Measurements from ENCODE around the gene LSM7. TPM values are rescaled to one million over a fixed set of nuclear protein-coding genes. Genes with fewer than 3 reads are reported as not detected.
A peak's percentile ranks its signal among the peaks of the same experiment; 100 is the strongest.

Gene LSM7
- total and polyA plus RNA-seq, 7 experiments from 2014 or later, result 79.4 to 182 (median 103) TPM

DNA sequence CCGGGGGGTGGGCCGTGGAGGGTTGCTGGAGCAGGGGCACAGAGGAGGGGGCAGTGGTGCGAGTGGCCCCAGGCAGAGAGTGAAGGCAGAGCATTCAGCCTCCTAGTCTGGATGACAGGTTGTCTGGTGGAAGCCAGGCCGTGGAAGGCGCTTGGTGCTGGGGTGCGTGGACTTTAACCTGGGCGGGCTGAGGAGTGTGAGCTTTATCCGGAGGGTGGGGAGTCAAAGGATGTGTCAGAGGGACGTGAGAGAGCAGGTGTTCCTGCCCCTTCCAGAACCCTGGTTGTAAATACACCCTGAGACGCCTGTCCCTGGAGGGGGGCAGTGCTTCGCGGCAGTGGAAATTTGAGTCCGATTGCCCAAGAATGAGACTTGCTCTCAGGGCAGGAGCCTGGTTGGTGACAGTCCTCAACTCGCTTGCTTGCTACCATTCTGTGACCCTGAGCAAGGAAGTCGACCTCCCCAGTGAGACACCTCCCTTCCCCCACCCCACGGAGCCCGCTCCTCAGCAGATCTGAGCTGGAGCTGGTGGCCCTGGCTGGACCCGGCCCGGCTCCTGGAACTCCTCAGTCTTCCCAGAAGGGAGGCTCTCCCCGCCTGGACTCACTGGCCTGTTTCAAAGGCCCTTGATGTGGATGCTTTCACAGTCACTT lies 2.4 kb upstream of the LSM7 start:
- H3K9me3 Mint-ChIP-seq, result peaks cover 0 to 4% (median 0%) of the 10 kb centered on the region in 11 donors

GRCh38 chr19:2330255-2330631 lies 1.9 kb upstream of the LSM7 start:
- Mint-ChIP-seq H3K4me1 (peaks cover 35 to 83% (median 63%) of the 10 kb centered on the region in 7 donors), H3K27ac (peak overlapping the region in 8 of 9 donors; percentile 28 to 99 (median 96)), H3K36me3 (peaks cover 0 to 13% (median 4%) of the 10 kb centered on the region in 5 donors), H3K9me3 (peaks cover 0 to 4% (median 0%) of the 10 kb centered on the region in 11 donors), H3K27me3 (peaks cover 0 to 2% (median 0%) of the 10 kb centered on the region in 5 donors), H3K4me3 (peak overlapping the region; percentile 33 to 100 (median 59))
- peaks cover 10 to 53% of the 10 kb centered on the region in 2 donors for H3K4me1 ChIP-seq (ENCODE audit: control insufficient read depth in 2 of 2, insufficient read depth in 2 of 2, low read length in 2 of 2)
- intact Hi-C loops (cut with micrococcal nuclease), result loop anchor here in 1 of 2 donors (5.0 kb wide), 1 partner anchor 62 kb away; no protein-coding TSS in a partner anchor
- no peaks in the 10 kb centered on the region for H3K27me3 ChIP-seq (ENCODE audit: control insufficient read depth in 2 of 2, insufficient read depth in 2 of 2, low read length in 2 of 2)
- peak overlapping the region; percentile 11 for H3K27ac ChIP-seq (ENCODE audit: low read depth, low read length)
- ChIA-PET POLR2A (interaction anchor here (0.5 to 2.4 kb wide), 7 partner anchors 22 to 361 kb away, joined by 3 to 8 read pairs (median 3); partner anchors contain the start of genes GADD45B and LINGO3), CTCF (interaction anchor here (0.7 kb wide), 1 partner anchor 96 kb away, joined by 3 read pairs; no protein-coding TSS in a partner anchor)
- H3K4me3 ChIP-seq (ENCODE audit: low read length), result no peak overlapping the region
- ATAC-seq, result no peak
- no peaks in the 10 kb centered on the region for H3K9me3 ChIP-seq (ENCODE audit: control insufficient read depth in 2 of 3, low read length in 3 of 3)
- no peak for DNase-seq
- H3K36me3 ChIP-seq (ENCODE audit: control insufficient read depth in 2 of 3, insufficient read depth in 3 of 3, low read length in 3 of 3), result peaks cover 0 to 15% (median 0%) of the 10 kb centered on the region in 3 experiments

More for the DNA sequence above, 2.4 kb upstream of the LSM7 start:
- CTCF ChIA-PET, result interaction anchor here (0.7 to 1.2 kb wide), 2 partner anchors 61 to 63 kb away, joined by 3 read pairs; no protein-coding TSS in a partner anchor
- Mint-ChIP-seq H3K36me3 (peaks cover 0 to 14% (median 4%) of the 10 kb centered on the region in 5 donors), H3K27ac (peak overlapping the region; percentile 81 to 99 (median 96)), H3K4me1 (peaks cover 33 to 80% (median 60%) of the 10 kb centered on the region in 7 donors), H3K4me3 (peak overlapping the region; percentile 33 to 98 (median 60)), H3K27me3 (peaks cover 0 to 2% (median 0%) of the 10 kb centered on the region in 5 donors)
- peak overlapping the region; percentile 68 for H3K27ac ChIP-seq (ENCODE audit: low read depth, low read length)
- no peak overlapping the region for H3K4me3 ChIP-seq (ENCODE audit: low read length)
- DNase-seq, result no peak
- POLR2A ChIA-PET, result interaction anchor here (0.8 to 2.4 kb wide), 5 partner anchors 14 to 60 kb away, joined by 3 to 8 read pairs (median 4); partner anchors contain the start of gene LINGO3
- no peak for ATAC-seq
- no peaks in the 10 kb centered on the region for H3K9me3 ChIP-seq (ENCODE audit: control insufficient read depth in 2 of 3, low read length in 3 of 3)
- H3K36me3 ChIP-seq (ENCODE audit: control insufficient read depth in 2 of 3, insufficient read depth in 3 of 3, low read length in 3 of 3), result peaks cover 0 to 10% (median 0%) of the 10 kb centered on the region in 3 experiments
- H3K27me3 ChIP-seq (ENCODE audit: control insufficient read depth in 2 of 2, insufficient read depth in 2 of 2, low read length in 2 of 2), result no peaks in the 10 kb centered on the region
- intact Hi-C loops (cut with micrococcal nuclease), result loop anchor here in 1 of 2 donors (5.0 kb wide), 1 partner anchor 62 kb away; no protein-coding TSS in a partner anchor
- peaks cover 10 to 53% of the 10 kb centered on the region in 2 donors for H3K4me1 ChIP-seq (ENCODE audit: control insufficient read depth in 2 of 2, insufficient read depth in 2 of 2, low read length in 2 of 2)

GRCh38 chr19:2329501-2329916 lies 1.1 kb upstream of the LSM7 start:
- Mint-ChIP-seq H3K9me3 (peaks cover 0 to 4% (median 0%) of the 10 kb centered on the region in 11 donors), H3K36me3 (peaks cover 0 to 15% (median 4%) of the 10 kb centered on the region in 5 donors), H3K4me1 (peaks cover 35 to 87% (median 66%) of the 10 kb centered on the region in 7 donors), H3K27ac (peak overlapping the region; percentile 90 to 99 (median 93)), H3K4me3 (peak overlapping the region; percentile 84 to 100 (median 93)), H3K27me3 (peaks cover 0 to 2% (median 0%) of the 10 kb centered on the region in 5 donors)
- peak overlapping the region; percentile 95 for H3K4me3 ChIP-seq (ENCODE audit: low read length)
- H3K36me3 ChIP-seq (ENCODE audit: control insufficient read depth in 2 of 3, insufficient read depth in 3 of 3, low read length in 3 of 3), result peaks cover 0 to 21% (median 0%) of the 10 kb centered on the region in 3 experiments
- CTCF ChIA-PET, result interaction anchor here (0.6 to 0.7 kb wide), 2 partner anchors 50 to 96 kb away, joined by 3 read pairs; no protein-coding TSS in a partner anchor
- H3K27ac ChIP-seq (ENCODE audit: low read depth, low read length), result peak overlapping the region; percentile 93
- no peak for DNase-seq
- H3K9me3 ChIP-seq (ENCODE audit: control insufficient read depth in 2 of 3, low read length in 3 of 3), result no peaks in the 10 kb centered on the region
- H3K27me3 ChIP-seq (ENCODE audit: control insufficient read depth in 2 of 2, insufficient read depth in 2 of 2, low read length in 2 of 2), result no peaks in the 10 kb centered on the region
- intact Hi-C loops (cut with micrococcal nuclease), result loop anchor here (2.0 kb wide), 3 partner anchors 41 to 61 kb away; no protein-coding TSS in a partner anchor
- POLR2A ChIA-PET, result interaction anchor here (0.6 to 2.4 kb wide), 8 partner anchors 27 to 362 kb away, joined by 3 to 8 read pairs (median 4); partner anchors contain the start of genes GADD45B and TIMM13
- no peak for ATAC-seq
- peaks cover 10 to 53% of the 10 kb centered on the region in 2 donors for H3K4me1 ChIP-seq (ENCODE audit: control insufficient read depth in 2 of 2, insufficient read depth in 2 of 2, low read length in 2 of 2)

- no peak for ATAC-seq
- Mint-ChIP-seq H3K4me1 (peaks cover 35 to 85% (median 66%) of the 10 kb centered on the region in 7 donors), H3K4me3 (peak overlapping the region; percentile 84 to 100 (median 93)), H3K36me3 (peaks cover 0 to 16% (median 4%) of the 10 kb centered on the region in 5 donors), H3K9me3 (peaks cover 0 to 4% (median 0%) of the 10 kb centered on the region in 11 donors), H3K27ac (peak overlapping the region; percentile 90 to 99 (median 93)), H3K27me3 (peaks cover 0 to 2% (median 0%) of the 10 kb centered on the region in 5 donors)
- peak overlapping the region; percentile 93 for H3K27ac ChIP-seq (ENCODE audit: low read depth, low read length)
- H3K9me3 ChIP-seq (ENCODE audit: control insufficient read depth in 2 of 3, low read length in 3 of 3), result no peaks in the 10 kb centered on the region
- no peak for DNase-seq
- ChIA-PET POLR2A (interaction anchor here (0.6 to 2.3 kb wide), 5 partner anchors 27 to 728 kb away, joined by 3 to 8 read pairs (median 3); partner anchors contain the start of gene TIMM13), CTCF (no interaction called here)
- peaks cover 0 to 25% (median 0%) of the 10 kb centered on the region in 3 experiments for H3K36me3 ChIP-seq (ENCODE audit: control insufficient read depth in 2 of 3, insufficient read depth in 3 of 3, low read length in 3 of 3)
- intact Hi-C loops (cut with micrococcal nuclease), result loop anchor here (2.0 kb wide), 3 partner anchors 40 to 62 kb away; no protein-coding TSS in a partner anchor
- peak overlapping the region; percentile 95 for H3K4me3 ChIP-seq (ENCODE audit: low read length)
- no peaks in the 10 kb centered on the region for H3K27me3 ChIP-seq (ENCODE audit: control insufficient read depth in 2 of 2, insufficient read depth in 2 of 2, low read length in 2 of 2)
- H3K4me1 ChIP-seq (ENCODE audit: control insufficient read depth in 2 of 2, insufficient read depth in 2 of 2, low read length in 2 of 2), result peaks cover 10 to 53% of the 10 kb centered on the region in 2 donors
These were observed 728 bp upstream of the LSM7 start for GRCh38 chr19:2329149-2329478.

DNA sequence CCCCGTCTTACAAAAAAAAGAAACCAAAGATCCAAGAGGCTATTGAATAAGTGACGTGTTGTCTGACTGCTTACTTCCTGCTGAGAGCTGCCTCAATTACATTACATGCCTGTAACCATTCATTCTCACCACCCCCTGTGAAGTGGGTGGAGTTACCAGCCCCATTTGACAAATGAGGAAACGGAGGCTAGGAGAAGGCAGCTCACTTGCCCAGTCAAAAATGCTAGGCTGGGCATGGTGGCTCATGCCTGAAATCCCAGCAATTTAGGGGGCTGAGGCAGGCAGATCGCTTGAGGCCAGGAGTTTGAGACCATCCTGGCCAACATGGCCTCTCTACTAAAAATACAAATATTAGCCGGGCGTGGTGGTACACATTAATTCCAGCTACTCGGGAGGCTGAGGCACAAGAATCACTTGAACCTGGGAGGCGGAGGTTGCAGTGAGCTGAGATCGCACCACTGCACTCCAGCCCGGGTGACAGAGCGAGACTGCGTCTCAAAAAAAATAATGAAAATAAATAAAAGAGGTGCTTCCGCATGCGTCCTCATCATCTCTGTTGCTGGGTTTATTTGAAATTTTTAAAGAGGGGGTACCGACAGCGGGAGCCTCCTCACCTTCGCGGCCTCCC lies 499 bp downstream of the LSM7 start:
- Histone ChIP-seq H3K27me3 (ENCODE audit: control insufficient read depth in 2 of 2, insufficient read depth in 2 of 2, low read length in 2 of 2) (no peaks in the 10 kb centered on the region), H3K4me3 (ENCODE audit: low read length) (peak overlapping the region; percentile 95), H3K27ac (ENCODE audit: low read depth, low read length) (peak overlapping the region; percentile 93), H3K36me3 (ENCODE audit: control insufficient read depth in 2 of 3, insufficient read depth in 3 of 3, low read length in 3 of 3) (peaks cover 0 to 36% (median 0%) of the 10 kb centered on the region in 3 experiments), H3K4me1 (ENCODE audit: control insufficient read depth in 2 of 2, insufficient read depth in 2 of 2, low read length in 2 of 2) (peaks cover 10 to 42% of the 10 kb centered on the region in 2 donors), H3K9me3 (ENCODE audit: control insufficient read depth in 2 of 3, low read length in 3 of 3) (no peaks in the 10 kb centered on the region)
- peak; percentile 72 for ATAC-seq
- H3K4me3 Mint-ChIP-seq, result peak overlapping the region; percentile 94 to 100 (median 98)
- intact Hi-C loops (cut with micrococcal nuclease), result loop anchor here (1.0 to 2.0 kb wide), 7 partner anchors 39 to 177 kb away; partner anchors contain the start of genes AP3D1 (in 2 of the 2), PLEKHJ1 (in 2 of the 2), SF3A2 (in 2 of the 2) and TIMM13 (in 1 of the 2)
- peaks cover 0 to 4% (median 0%) of the 10 kb centered on the region in 11 donors for H3K9me3 Mint-ChIP-seq
- peak in 8 of 9 donors; percentile 48 to 76 (median 60) for DNase-seq
- CTCF ChIA-PET, result interaction anchor here (1.0 to 1.5 kb wide), 2 partner anchors 10 to 92 kb away, joined by 3 read pairs; no protein-coding TSS in a partner anchor
- peaks cover 0 to 16% (median 4%) of the 10 kb centered on the region in 5 donors for H3K36me3 Mint-ChIP-seq
- H3K27ac Mint-ChIP-seq, result peak overlapping the region; percentile 91 to 100 (median 99)
- peaks cover 0 to 2% (median 0%) of the 10 kb centered on the region in 5 donors for H3K27me3 Mint-ChIP-seq
- POLR2A ChIA-PET, result interaction anchor here (0.8 to 2.4 kb wide), 13 partner anchors 25 to 580 kb away, joined by 3 to 7 read pairs (median 5); partner anchors contain the start of genes GADD45B and PLEKHJ1
- peaks cover 35 to 76% (median 61%) of the 10 kb centered on the region in 7 donors for H3K4me1 Mint-ChIP-seq
